Measurements from ENCODE around the gene PIEZO2. TPM values are rescaled to one million over a fixed set of nuclear protein-coding genes. Genes with fewer than 3 reads are reported as not detected.

PIEZO2 gene
- total RNA-seq, 3 donors from 2014 or later: 1.9 to 26.2 (median 11.4) TPM

DNA sequence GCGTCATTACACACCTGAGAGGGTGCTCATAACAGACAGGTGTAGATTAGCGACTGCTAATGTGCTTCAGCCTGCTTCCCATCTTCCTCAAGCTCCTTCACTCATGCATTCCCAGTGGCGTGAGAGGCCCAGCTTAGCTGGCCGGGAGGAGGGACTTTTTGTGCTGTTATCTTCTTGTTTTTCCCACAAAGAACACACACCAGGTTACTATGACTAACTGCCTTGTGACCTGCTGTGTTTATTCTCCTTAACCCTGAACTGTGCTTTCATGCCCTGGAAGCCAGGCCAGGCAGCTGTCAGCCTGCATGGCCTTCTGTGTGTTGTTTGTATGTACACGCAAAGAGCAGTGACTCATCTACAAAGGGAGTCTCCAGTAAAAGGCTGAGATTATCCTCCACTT is 143.8 kb downstream of the PIEZO2 start:
- DNase-seq (ENCODE audit: low spot score in 2 of 2): no peak
- Histone ChIP-seq H3K4me3 (no peak overlapping the region), H3K9me3 (no peaks in the 10 kb centered on the region), H3K27me3 (no peaks in the 10 kb centered on the region), H3K4me1 (no peaks in the 10 kb centered on the region), H3K36me3 (no peaks in the 10 kb centered on the region), H3K27ac (no peak overlapping the region)
- TF ChIP-seq POLR2AphosphoS5 (IDR thresholded peaks at IDR 0.05) (no peak), POLR2A (IDR thresholded peaks at IDR 0.05) (no peak)
- TF ChIP-seq, protein P1, sequence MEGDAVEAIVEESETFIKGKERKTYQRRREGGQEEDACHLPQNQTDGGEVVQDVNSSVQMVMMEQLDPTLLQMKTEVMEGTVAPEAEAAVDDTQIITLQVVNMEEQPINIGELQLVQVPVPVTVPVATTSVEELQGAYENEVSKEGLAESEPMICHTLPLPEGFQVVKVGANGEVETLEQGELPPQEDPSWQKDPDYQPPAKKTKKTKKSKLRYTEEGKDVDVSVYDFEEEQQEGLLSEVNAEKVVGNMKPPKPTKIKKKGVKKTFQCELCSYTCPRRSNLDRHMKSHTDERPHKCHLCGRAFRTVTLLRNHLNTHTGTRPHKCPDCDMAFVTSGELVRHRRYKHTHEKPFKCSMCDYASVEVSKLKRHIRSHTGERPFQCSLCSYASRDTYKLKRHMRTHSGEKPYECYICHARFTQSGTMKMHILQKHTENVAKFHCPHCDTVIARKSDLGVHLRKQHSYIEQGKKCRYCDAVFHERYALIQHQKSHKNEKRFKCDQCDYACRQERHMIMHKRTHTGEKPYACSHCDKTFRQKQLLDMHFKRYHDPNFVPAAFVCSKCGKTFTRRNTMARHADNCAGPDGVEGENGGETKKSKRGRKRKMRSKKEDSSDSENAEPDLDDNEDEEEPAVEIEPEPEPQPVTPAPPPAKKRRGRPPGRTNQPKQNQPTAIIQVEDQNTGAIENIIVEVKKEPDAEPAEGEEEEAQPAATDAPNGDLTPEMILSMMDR (IDR thresholded peaks at IDR 0.05): no peak
- intact Hi-C loops (cut with DNase I; ENCODE audit: low total_unique reads): no loop called here

DNA sequence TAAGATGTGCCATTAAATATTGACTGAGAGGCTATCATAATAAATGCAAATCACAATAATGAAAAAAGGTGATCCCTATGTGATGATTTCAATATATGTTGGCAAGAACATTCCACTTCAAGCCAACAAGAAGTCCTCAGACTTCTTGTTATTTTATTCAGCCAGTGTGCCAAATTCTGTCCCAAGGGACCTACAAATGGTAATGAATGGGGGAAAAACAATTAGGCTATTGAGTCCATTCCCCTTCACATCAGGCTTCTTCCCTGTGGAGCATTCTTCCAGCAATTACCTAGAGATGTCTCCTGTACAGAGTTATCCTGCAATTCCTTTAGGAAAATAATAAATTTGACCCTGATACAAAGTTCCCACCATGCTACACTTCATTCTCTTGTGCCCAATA is 144.4 kb downstream of the PIEZO2 start:
- TF ChIP-seq, protein P1 (IDR thresholded peaks at IDR 0.05): no peak
- TF ChIP-seq POLR2AphosphoS5 (IDR thresholded peaks at IDR 0.05) (no peak), POLR2A (IDR thresholded peaks at IDR 0.05) (no peak)
- no peaks in the 10 kb centered on the region for H3K9me3 ChIP-seq
- intact Hi-C loops (cut with DNase I; ENCODE audit: low total_unique reads): no loop called here
- H3K27me3 ChIP-seq: no peaks in the 10 kb centered on the region
- DNase-seq (ENCODE audit: low spot score in 2 of 2): no peak
- H3K27ac ChIP-seq: no peak overlapping the region
- no peak overlapping the region for H3K4me3 ChIP-seq
- H3K4me1 ChIP-seq: no peaks in the 10 kb centered on the region
- no peaks in the 10 kb centered on the region for H3K36me3 ChIP-seq

DNA sequence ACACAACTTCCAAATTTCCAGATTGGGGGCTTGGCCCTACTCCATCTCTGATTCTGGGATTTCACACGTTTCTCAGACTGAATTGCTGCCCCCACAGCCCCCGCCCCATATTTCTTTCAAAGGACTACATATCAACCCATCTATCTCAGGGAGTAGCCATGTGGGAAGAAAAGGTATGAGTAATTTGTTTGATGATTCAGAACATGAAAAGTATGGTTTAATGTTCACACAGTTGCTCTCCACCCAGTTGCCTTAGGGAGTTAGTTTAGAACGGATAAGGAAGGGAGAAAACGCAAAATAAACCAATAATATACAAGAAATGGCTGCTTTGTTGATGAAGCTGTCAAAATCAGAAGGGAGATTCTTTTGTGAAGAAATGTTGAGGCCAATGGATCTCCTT is 145.1 kb downstream of the PIEZO2 start:
- intact Hi-C loops (cut with DNase I; ENCODE audit: low total_unique reads): no loop called here
- no peak overlapping the region for H3K4me3 ChIP-seq
- H3K36me3 ChIP-seq: no peaks in the 10 kb centered on the region
- no peaks in the 10 kb centered on the region for H3K4me1 ChIP-seq
- H3K27ac ChIP-seq: no peak overlapping the region
- TF ChIP-seq POLR2AphosphoS5 (IDR thresholded peaks at IDR 0.05) (no peak), POLR2A (IDR thresholded peaks at IDR 0.05) (no peak)
- TF ChIP-seq, protein P1 (IDR thresholded peaks at IDR 0.05): no peak
- DNase-seq (ENCODE audit: low spot score in 2 of 2): no peak
- H3K9me3 ChIP-seq: no peaks in the 10 kb centered on the region
- H3K27me3 ChIP-seq: no peaks in the 10 kb centered on the region

DNA sequence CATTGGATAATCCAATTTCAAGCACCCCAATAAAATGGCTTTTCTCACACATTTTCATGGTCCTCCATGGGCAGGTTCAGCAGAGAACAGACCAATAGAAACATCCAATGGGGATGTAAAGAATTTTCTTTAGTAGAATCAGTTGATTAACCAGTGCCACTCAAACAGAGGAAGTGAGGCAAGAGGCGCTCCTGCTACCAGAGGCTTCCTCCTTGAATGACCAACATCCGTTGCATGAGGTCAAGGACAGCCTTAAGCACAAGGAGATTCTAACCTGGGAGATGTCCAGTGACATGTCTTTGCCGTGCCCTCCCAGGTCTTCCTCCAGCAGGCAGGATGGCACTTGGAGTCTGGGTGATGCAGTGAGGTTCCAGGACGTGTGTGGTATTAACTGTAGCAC is 146.6 kb downstream of the PIEZO2 start:
- intact Hi-C loops (cut with DNase I; ENCODE audit: low total_unique reads): no loop called here
- H3K9me3 ChIP-seq: peaks cover 0 to 8% of the 10 kb centered on the region in 2 donors
- no peak overlapping the region for H3K27ac ChIP-seq
- TF ChIP-seq, protein P1 (IDR thresholded peaks at IDR 0.05): no peak
- TF ChIP-seq POLR2AphosphoS5 (IDR thresholded peaks at IDR 0.05) (no peak), POLR2A (IDR thresholded peaks at IDR 0.05) (no peak)
- no peaks in the 10 kb centered on the region for H3K27me3 ChIP-seq
- H3K36me3 ChIP-seq: no peaks in the 10 kb centered on the region
- H3K4me1 ChIP-seq: no peaks in the 10 kb centered on the region
- DNase-seq (ENCODE audit: low spot score in 2 of 2): no peak
- no peak overlapping the region for H3K4me3 ChIP-seq

DNA sequence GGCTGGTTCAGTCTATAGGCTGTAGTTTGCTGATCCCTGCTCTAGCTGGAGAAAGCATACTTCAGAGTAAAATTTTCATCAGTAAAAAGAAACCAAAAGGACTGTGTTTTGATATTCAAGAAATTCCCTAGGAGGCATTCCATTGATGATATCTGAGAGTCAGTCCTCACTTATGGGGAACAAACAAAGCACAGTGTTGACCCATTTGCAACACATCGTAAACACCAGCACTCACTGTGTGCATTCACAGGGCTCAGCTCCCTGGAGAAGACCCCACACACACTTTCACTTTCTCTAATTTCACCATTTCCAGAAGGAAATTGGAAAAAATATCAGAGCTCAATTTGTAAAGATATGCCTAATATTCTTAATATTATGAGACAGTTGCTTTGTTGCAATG is 147.1 kb downstream of the PIEZO2 start:
- TF ChIP-seq POLR2AphosphoS5 (IDR thresholded peaks at IDR 0.05): no peak
- TF ChIP-seq, protein P1 (IDR thresholded peaks at IDR 0.05): no peak
- TF ChIP-seq POLR2A (IDR thresholded peaks at IDR 0.05): no peak
- Histone ChIP-seq H3K9me3 (peaks cover 0 to 9% of the 10 kb centered on the region in 2 donors), H3K36me3 (no peaks in the 10 kb centered on the region), H3K4me3 (no peak overlapping the region), H3K4me1 (no peaks in the 10 kb centered on the region), H3K27ac (no peak overlapping the region), H3K27me3 (no peaks in the 10 kb centered on the region)
- no peak for DNase-seq (ENCODE audit: low spot score in 2 of 2)
- intact Hi-C loops (cut with DNase I; ENCODE audit: low total_unique reads): no loop called here

All from breast epithelium (tissue), 4 donors.